ENCODE data around the gene AUTS2.
A peak's percentile ranks its signal among the peaks of the same experiment; 100 is the strongest.

AUTS2 gene

DNA sequence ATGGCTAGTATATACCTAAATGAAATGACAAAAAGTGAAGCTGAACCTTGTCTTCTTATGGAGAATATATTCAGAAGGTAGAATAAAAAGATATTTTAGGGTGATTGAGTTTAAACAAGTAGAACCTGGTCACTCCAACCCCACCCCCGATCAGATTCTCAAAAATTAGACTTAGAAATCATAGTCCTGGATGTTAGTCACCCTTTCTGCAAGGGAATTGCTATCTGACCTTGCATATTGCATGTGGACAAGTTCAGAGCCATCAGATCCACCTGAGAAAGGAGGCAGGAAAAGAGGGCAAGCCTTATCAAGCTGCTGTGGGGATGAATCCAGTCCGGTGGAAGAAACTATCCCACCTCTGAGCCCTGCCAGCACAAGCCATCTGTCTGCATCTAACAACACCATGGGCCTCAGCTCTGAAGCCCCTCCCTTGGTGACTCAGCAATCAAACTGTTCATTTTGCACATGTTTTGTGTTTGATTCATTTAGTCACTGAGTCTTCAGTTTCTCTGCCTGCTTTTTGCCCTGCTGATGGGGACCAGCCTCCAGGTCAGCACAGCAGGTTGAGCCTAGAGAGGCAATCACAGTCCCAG is 727.3 kb downstream of the AUTS2 start:
- FAIRE-seq = no peak
- DNase-seq (ENCODE audit: low spot score) = peak; percentile 72

DNA sequence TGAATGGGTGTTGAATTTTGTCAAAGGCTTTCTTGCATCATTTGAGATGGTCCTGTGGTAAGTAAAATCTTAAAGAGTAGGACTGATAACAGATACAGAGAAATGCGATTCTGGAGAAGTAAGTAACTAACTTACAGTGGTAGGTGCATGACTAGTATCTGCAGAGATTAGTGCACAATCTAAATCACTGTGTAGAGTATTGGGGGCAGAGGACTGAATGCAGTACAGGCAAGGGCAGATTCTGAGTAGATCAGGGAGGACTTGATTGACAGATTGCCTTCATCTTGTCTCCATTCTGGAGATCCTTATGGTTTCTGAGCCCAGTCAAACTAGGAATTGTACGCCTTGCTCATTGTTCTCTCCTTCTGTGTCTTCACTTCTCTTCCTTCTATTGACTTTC is 736.0 kb downstream of the AUTS2 start:
- no peak for FAIRE-seq
- DNase-seq (ENCODE audit: low spot score) = no peak

DNA sequence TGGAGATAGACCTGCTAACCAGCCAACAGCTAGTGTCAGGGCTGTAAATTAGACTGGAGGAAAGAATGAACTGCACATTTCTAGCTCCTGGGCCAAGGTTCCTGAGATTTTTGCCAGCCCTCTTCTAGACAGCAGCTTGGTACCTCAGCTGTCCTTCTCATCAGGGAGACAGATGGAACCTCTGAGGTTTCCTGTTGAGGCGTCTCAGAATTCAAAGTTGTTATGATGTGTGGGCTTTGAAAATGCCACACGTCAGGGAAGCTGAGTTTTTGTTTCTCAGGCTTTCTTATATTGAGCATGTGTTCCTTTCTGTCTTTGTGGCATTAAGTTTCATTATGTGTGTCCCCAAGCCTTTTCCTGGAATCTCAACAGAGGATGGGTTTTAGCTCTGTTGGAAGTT is 736.6 kb downstream of the AUTS2 start:
- DNase-seq (ENCODE audit: low spot score) = no peak
- no peak for FAIRE-seq

DNA sequence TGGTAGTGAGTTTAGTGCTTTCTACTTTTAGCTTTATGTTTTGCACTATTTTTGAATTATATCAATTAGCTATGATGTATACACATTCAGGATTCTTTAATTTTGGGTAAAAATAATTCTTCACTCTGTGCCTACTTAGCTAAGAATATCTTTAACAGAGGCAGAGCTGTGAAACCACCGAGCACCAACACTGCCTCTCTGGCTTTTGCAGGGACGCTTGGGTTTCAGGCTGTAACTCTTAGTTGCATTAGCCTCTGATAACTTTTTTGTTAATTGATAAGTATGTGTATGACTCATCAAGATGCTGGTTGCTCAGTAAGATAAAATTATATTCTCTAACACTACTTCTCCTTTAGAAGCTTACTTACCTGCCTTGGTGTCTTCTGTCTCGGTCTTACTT is 738.3 kb downstream of the AUTS2 start:
- DNase-seq (ENCODE audit: low spot score) = no peak
- no peak for FAIRE-seq

DNA sequence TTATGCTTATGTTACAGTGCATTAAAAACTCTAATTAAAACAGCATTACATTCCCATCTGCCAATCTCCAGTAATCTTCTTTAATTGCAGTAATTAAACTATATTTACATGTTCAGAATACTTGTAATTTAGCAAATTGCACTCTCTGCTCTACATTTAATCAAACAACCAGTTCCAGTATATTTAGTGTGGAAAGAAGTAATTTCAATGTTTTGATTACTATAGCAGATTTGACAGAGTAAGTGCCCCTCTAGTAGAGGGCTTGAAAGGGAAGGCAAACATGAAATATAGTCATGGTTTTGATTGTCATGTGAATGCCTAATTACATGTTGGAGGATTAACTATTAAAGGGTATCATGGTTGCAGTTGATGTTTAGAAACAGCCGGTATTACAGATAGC is 739.7 kb downstream of the AUTS2 start:
- FAIRE-seq (no peak), DNase-seq (ENCODE audit: low spot score) (no peak)

DNA sequence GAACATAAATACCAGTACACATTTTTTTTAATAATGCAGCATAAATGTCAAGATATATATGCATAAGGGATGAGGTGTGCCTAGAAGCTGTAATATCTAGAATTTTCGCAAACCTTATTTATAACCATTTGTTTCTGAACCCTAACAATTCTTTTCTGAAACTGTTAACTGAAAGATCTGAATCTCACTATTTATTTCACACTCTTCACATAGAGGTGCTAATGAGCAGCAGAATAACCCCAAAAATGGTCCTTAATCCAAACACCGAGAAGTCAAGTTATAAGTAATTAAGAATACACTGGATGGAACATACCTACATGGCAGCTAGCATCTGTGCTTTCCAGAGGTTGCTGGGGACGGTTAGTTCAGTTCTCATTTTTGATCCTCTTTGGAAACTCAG is 742.0 kb downstream of the AUTS2 start:
- FAIRE-seq (no peak), DNase-seq (ENCODE audit: low spot score) (no peak)

DNA sequence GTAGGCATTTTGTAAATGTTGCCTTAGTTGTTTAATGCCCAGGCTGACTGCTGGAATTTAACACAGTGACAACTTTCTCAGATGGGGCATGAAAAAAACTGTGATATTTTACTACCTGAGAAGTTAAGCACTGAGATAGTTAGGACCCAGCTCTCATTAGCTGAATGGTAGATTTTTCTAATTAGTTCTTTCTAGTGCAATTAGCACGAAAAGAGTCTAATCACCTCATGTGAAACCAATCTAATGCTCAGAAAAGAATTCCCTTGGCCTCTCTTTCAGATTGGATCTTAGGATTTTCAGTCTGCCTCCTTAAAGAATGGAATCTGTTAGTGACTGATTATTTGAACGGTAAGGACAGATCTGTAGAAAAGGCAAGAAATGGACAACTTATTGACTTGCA is 743.2 kb downstream of the AUTS2 start:
- FAIRE-seq = no peak

DNA sequence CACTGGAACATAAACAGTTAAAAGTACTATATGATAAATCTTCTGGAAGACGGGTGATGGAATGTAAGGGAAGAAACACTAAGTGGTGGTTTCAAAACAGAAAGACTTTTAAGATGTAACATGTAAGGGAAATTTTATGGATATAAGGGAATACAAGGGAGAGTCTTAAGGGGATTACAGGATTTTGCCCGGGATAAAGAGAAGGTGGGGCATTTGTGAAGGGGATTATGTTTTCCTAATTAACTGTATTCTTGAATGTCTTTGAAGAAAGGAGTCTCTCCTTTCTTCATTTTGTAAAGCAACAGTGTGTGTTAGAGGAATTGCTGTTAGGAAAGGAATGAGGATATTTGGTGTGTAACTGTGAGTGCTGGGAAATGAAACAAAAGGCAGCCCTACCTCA is 745.2 kb downstream of the AUTS2 start:
- no peak for FAIRE-seq
- no peak for DNase-seq (ENCODE audit: low spot score)

More for the DNA sequence above, 743.2 kb downstream of the AUTS2 start:
- DNase-seq (ENCODE audit: low spot score) = no peak

DNA sequence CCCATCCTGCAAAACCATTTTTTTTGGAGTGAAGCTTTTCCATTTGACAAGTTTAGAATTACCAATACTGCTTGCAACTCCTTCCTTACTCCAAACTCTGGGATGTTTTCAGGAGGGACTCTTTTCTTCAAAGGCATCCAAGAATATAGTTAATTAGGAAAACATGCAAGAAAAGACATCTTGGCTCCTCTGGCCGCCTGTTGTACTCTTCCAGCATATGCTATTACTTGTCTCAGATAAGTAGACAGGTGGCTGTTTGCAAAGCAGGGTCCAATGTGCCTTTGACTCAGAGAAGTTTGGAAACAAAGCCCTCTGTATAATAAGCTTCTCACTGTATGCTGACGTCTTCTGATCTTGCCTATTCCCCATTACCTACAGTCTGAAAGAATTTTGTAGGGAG is 746.5 kb downstream of the AUTS2 start:
- DNase-seq (ENCODE audit: low spot score) = no peak
- FAIRE-seq = no peak

DNA sequence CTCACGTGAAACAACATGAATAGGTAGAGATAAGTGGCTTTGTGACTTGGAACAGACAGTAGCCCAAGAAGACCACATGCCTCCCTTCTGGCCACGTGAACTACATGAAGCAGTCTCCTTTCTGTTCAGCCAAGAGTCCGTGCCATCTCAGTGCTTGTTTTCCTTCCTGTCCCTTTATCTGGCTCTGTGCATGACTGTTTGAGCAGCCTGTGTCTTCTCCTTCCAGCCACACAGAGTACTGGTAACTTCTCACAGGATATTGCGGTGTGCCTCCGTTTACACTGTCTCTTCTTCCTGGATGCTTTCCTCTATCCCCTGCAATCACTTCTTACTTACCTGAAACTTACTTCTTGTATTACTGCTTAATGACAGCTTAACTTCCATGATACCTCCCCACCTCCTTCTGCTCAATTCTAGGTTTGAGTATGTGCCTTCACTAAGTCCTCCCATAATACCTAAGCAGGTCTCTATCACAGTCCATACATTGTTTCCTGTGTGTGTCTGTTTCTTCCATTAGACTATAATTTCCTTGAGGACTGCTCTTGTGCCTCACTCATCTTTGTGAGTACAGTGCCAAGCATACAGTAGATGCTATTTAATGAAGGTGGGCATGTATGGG is 748.7 kb downstream of the AUTS2 start:
- FAIRE-seq (no peak), DNase-seq (ENCODE audit: low spot score) (no peak)

DNA sequence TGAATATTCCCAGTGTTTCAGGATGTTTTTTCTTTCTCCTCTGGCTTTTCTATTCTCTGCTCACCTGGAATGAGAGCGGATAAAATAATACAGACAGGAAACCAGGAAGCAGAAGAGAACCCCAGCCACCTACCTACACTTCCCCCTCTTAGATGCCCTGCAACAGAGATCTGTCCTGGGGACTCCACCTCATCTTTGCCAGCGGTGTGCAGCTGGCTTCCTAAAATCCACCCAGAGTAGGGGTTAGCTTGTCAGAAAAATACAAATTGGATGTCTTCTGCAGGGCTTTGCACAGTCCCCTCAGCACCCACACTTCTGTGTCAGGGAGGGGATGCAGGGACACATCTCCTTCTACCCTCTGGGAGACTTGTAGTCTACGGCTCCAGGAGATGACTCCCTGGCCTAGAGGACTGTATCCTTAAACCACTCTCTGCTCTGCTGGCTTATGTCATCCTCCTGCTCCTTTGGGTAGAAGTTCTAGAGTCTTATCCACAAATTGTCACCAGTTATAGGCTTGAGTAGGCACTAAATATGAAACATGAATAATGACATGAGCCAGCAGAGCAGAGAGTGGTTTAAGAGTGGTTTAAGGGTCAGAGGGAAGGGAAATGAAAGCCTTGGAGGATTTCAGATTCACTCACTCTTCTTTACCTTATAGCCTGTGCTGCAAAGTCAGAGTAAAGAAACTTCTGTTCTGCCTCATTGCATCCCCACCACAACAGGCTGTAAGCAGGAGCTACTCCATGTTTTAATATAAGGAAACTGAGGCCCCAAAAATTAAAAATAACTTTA is 749.4 kb downstream of the AUTS2 start:
- no peak for DNase-seq (ENCODE audit: low spot score)
- no peak for FAIRE-seq

DNA sequence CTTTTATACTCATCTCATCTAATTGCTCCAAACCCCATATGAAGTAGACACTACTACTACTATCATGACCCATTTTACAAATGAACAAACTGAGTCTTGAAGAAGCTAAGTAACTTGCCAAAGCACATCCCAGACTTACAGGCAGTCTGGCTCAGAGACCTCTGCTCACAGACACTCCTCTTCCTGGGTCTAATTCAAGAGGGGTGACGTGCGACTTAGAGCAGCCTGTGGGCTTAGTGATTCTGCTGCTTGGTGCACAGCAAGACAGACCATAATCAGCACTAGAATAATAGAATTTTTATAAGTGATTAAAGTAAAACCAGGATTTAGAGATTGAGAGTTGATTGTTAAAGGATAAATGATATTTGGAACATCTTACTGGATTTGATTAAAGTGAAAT is 750.8 kb downstream of the AUTS2 start:
- FAIRE-seq (no peak), DNase-seq (ENCODE audit: low spot score) (no peak)

DNA sequence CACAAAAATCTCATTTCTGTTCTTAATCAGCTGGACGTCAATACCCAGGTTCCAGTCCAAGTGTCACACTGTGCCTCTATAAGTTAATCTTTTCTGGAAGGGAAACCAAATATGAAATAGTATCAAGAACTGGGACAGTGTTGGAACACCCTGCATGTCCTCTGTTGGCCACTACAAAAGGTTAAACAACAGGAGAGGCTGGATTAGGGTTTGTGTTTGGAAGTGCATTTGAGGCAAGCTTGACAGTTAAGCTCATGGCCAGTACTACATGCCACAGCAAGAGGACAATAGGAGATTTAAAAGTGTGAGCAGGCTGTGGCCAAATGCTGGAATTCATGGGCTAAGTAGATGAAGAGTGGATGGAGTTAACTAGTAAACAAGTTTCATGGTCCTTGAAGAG is 751.5 kb downstream of the AUTS2 start:
- FAIRE-seq = no peak

DNA sequence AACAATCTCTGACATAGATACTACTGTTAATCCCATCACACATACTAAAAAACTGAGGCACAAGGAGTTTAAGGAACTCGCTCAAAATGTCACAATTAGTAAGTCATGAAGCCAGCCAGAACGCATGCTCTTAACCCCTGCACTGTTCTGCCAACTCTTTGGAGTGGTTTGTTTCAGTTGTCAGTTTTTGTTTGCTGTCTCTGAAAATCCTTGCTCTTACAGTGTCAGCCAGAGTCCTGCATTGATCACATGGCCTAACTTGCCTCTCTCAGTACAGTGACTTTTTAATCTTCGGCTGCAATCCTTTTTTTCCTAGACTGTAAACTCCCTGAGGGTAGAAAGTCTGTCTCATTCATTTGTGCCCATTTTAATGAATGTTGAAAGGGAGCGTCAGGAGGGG is 753.8 kb downstream of the AUTS2 start:
- DNase-seq (ENCODE audit: low spot score) = no peak
- FAIRE-seq = no peak

More for the DNA sequence above, 751.5 kb downstream of the AUTS2 start:
- no peak for DNase-seq (ENCODE audit: low spot score)

DNA sequence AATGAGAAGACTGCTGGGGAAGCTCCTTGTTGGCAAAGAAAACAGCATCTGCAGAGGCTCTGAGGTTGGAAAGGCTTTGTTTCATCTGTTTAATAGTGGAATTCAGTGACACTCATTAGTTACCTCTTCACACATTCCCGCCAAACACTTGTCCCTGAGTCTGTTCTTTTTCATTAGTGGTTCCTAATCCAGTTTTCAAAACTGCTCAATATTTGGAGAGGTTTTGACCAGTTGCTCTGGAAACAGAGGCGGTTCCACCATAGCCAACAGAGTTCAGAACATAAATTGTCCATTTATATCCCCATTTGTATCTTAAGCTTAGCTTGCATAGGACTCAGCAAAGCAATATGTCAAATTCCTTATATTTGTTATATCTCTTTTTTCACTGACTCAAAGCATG is 754.6 kb downstream of the AUTS2 start:
- FAIRE-seq (no peak), DNase-seq (ENCODE audit: low spot score) (no peak)

DNA sequence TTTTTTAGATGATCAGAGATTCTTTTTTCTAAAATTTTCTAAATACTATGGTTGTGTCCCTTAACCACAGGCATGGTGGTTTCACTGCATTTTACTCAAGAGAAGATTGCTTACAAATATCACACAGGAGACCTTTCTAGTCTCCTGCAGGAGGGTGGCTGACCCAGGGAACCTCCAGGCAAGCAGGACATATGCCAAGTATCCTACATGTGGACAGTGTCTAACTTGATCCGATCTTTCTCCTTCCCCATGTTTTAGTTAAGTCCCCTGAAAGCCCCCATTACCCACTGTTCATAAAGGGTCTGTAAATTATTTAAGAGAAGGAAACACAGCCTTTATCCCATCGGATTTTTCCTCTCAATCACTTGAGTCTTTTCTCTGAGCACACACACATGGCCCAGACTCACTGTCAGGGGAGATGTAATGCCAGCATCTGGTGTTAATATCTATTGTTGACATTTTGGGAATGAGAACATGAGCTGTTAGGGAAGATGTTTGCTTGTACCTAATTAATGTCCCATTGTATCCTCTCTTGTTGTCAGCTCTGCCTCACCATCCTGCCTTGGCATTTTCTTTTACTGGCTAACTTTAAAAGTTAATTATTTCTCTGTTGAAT is 755.2 kb downstream of the AUTS2 start:
- DNase-seq (ENCODE audit: low spot score) (no peak), FAIRE-seq (no peak)

DNA sequence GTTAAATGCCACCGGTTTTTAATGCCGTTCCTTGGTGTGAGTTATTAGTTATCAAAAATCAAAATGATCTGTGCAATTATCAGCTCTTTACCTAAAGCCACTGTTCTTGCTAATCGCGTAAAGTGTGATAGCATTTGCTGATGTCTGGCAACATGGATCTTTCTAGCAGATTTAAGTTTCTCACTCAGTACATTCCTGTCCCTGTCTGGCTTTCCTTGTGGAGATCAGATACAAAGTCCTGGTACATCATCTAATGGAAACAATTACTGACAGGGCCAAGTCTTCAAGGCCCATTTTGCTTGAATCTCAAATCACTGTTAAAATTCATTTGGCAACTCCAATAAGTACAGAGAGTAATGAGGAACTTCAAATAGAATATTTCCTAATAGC is 755.7 kb downstream of the AUTS2 start:
- DNase-seq (ENCODE audit: low spot score) = no peak
- FAIRE-seq = no peak

DNA sequence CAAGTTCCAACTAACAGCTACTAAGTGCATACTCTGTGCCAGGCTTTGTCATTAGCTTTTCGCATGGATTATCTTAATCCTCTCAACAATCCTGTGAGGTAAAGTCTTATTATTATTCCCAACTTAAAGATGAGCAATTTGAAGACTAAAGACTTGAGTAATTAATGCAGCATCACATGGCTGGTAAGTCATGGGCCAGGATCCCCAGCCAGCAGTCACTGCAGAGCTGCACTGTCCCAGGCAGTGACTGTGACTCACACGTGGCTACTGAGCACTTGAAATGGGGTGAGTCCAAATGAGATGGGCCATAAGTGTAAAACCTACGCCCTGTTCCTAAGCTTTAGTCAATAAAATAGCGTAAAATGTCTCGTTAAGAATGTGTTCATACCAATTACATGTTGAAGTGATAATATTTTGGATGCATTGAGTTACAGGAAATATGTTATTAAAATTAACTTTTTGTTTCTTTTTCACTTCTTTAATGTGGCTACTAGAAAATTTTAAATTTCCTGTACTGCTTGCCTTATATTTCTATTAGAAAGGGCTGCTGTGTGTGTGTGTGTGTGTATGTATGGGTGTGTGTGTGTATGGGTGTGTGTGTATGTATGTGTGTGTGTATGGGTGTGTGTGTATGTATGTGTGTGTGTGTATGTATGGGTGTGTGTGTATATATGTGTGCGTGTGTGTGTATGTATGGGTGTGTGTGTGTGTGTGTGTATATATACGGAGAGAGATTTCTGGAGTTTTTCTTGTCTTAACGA is 756.3 kb downstream of the AUTS2 start:
- FAIRE-seq (no peak), DNase-seq (ENCODE audit: low spot score) (no peak)

DNA sequence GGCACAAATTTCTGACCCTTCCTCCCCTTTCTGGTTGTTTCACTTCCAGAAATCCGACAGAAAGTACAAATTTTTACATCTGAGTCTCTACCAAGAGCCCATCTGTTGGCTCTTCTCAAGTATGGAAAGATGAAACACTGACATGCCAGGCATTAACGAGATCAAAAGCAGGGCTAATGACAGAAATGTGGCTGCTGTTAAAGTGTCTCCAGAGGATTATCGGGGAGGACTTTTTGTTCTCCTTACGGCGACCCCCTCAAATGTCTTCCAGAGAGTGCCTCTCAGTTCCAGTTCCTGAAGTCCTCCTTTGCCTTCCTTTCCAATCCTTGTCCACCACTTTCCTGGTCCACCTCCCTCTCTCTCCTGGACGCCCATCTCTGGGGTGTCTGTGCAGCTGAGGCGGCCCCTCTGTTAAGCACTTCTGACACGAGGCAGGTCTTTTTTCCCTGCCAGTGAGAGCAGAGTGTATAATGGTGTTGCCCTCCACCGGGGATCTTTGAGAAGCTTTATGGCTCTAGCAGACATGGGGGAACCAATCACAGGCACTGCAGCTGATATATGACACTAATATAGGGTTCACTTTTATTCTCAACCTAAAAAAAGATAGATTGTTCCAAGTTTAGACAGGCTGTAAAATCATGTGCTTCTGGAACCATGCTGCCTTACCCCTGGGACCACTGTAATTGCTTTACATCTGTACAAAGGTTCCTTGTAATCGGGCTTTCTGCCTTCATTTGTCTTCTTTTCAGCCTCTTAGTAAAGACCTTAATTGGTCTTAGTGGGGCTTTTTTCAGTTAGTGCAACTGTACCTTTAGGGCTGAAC is 757.1 kb downstream of the AUTS2 start:
- FAIRE-seq = no peak
- no peak for DNase-seq (ENCODE audit: low spot score)

DNA sequence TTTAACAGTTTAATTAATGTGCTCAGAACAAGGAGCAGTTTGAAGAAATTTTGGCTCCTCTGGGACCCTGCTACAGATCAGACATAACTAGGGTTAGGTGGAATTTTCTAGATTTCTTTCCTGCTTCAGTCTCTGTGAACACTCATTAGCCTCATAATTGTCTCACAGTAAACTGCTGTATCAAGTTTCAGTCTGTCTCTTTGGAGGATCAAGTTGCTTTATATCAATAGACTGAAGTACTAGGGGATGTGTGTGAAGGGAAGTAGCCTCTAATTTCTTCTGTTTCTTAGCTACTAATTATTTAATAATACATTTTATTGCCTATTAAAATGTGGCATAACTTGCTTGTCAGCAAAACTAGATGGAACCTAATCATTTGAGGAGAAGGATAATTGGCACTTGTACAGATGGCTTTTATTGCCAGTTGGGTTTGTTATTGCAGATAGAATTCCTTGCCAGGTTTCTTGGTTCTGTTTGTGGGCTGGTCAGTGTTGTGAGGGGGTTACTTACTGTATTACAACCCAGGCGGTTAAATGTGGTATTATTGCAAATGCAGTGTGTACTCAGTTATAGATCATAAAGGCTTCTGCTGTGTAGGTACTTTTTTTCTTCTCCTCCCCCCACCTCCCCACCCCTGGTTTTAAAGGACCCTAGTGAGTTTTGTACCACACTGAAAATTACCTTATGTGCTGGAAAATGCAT is 758.0 kb downstream of the AUTS2 start:
- no peak for FAIRE-seq
- no peak for DNase-seq (ENCODE audit: low spot score)
